Breast epithelium (tissue), 4 donors: ENCODE results near the gene BRINP2. TPM values are rescaled to one million over a fixed set of nuclear protein-coding genes. Genes with fewer than 3 reads are reported as not detected.

Source experiments
- DNase-seq, 2 donors: peaks; one replicate each; pipeline ENCODE4 v3.0.0-alpha.2; 2019; ENCODE audit warnings: low spot score in 2 of 2
- H3K27ac ChIP-seq, 2 donors: fragments of 200-600 bp; sonication (generic) in 1 of 2; one replicate each; pipeline ENCODE4 v1.5.1; 2016 to 2019; ENCODE audit warnings: mild to moderate bottlenecking in 1 of 2
- H3K27me3 ChIP-seq, 2 donors: fragments of 200-600 bp; sonication (generic) in 1 of 2; one replicate each; pipeline versions ENCODE4 v1.5.1 to v1.6.0; 2017 to 2019; ENCODE audit warnings: control low read depth in 1 of 2, mild to moderate bottlenecking in 1 of 2
- H3K36me3 ChIP-seq: fragments of 200-600 bp; one replicate; pipeline ENCODE4 v1.5.1; 2019
- H3K4me1 ChIP-seq, 2 donors: fragments of 200-600 bp; sonication (generic); one replicate each; pipeline ENCODE4 v1.5.1; 2016 to 2019; ENCODE audit warnings: control low read depth in 1 of 2
- H3K4me3 ChIP-seq, 3 donors: fragments of 200-600 bp; sonication (generic); 1 replicate in 2 of 3; 2 replicates in 1 of 3; pipeline ENCODE4 v1.5.1; 2016 to 2019; ENCODE audit warnings: mild to moderate bottlenecking in 3 of 3, moderate library complexity in 2 of 3
- H3K9me3 ChIP-seq, 2 donors: fragments of 200-600 bp; sonication (generic) in 1 of 2; one replicate each; pipeline ENCODE4 v1.5.1; 2016 to 2019; ENCODE audit warnings: control low read depth in 1 of 2
- POLR2A ChIP-seq: fragments of 450-650 bp; IDR thresholded peaks from one replicate; pipeline ENCODE4 v1.6.1; 2016; ENCODE audit warnings: antibody characterized with exemption, mild to moderate bottlenecking, moderate library complexity
- POLR2AphosphoS5 ChIP-seq, 3 donors: sonication (generic); formaldehyde crosslinking; IDR thresholded peaks; one replicate each; pipeline ENCODE4 v1.6.1; 2017; ENCODE audit warnings: antibody characterized with exemption in 3 of 3
- intact Hi-C: fragments of 100-400 bp; cut with DNase I; formaldehyde crosslinking; loops from one replicate; pipeline ENCODE4 v1.15.1; 2023; ENCODE audit warnings: low total_unique reads
- total RNA-seq, 3 donors: library from RNA; depleted of rRNA; stranded (reverse); fragments of >200 nt; gene quantifications; one replicate each; pipeline ENCODE4 v1.1.0, GENCODE V29; 2016
- TF ChIP-seq, protein P1 (sequence below), 3 donors: fragments of 450-650 bp; IDR thresholded peaks; one replicate each; pipeline ENCODE4 v1.5.1; 2016 to 2017; ENCODE audit warnings: antibody characterized with exemption in 3 of 3, mild to moderate bottlenecking in 3 of 3, moderate library complexity in 3 of 3

The BRINP2 gene
- total RNA-seq, 3 donors from 2014 or later: 0.48 to 2.9 (median 1.5) TPM

DNA sequence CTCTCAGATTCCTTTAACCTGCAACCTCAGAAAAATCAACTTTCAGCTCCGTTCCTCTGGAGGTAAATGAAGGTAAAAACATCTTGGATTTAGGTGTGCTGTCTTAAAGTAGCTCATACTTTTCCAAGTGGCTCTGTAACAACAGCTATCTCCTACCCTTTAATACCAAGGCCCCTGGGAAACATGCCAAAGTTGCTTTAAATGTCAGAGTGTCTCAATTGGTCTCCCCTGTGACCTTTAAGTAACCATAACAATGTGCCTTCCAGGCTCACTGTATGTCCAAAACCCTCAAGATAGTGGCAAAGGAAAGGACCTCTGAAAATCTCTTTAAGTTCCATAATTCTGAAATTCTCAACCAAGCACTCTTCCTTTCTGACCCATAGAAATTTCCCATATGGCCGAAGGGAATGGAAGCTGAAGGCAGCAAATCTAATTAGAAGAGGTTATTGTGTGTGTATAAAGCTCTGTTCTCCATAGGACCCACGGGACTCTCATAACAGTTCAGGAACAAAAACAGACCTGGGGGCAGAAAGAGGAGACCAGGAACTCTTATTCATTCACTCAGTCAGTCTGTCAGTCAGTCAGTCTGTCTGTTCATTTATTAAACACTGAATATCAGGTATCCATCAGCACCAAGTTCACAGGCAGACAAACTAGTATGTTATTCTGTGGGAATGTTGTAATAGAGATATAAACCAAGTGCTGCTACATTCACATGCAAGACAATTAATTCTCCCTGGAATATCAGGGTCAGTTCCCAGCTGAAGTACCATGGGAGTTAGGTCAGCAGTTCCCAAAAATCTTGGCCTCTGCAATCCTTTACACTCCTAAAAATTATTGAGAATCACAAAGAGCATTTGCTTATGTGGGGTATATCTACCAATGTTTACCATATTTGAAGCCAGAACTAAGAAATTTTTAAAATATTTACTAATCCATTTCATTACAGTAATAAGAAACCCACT, 25.4 kb upstream of the BRINP2 start:
- Histone ChIP-seq H3K4me1 (no peaks in the 10 kb centered on the region), H3K27me3 (no peaks in the 10 kb centered on the region), H3K36me3 (no peaks in the 10 kb centered on the region), H3K27ac (no peak overlapping the region), H3K4me3 (no peak overlapping the region), H3K9me3 (no peaks in the 10 kb centered on the region)
- intact Hi-C loops: no loop called here
- TF ChIP-seq, protein P1, sequence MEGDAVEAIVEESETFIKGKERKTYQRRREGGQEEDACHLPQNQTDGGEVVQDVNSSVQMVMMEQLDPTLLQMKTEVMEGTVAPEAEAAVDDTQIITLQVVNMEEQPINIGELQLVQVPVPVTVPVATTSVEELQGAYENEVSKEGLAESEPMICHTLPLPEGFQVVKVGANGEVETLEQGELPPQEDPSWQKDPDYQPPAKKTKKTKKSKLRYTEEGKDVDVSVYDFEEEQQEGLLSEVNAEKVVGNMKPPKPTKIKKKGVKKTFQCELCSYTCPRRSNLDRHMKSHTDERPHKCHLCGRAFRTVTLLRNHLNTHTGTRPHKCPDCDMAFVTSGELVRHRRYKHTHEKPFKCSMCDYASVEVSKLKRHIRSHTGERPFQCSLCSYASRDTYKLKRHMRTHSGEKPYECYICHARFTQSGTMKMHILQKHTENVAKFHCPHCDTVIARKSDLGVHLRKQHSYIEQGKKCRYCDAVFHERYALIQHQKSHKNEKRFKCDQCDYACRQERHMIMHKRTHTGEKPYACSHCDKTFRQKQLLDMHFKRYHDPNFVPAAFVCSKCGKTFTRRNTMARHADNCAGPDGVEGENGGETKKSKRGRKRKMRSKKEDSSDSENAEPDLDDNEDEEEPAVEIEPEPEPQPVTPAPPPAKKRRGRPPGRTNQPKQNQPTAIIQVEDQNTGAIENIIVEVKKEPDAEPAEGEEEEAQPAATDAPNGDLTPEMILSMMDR (IDR thresholded peaks at IDR 0.05): no peak
- TF ChIP-seq POLR2AphosphoS5 (IDR thresholded peaks at IDR 0.05) (no peak), POLR2A (no peak)
- no peak for DNase-seq

DNA sequence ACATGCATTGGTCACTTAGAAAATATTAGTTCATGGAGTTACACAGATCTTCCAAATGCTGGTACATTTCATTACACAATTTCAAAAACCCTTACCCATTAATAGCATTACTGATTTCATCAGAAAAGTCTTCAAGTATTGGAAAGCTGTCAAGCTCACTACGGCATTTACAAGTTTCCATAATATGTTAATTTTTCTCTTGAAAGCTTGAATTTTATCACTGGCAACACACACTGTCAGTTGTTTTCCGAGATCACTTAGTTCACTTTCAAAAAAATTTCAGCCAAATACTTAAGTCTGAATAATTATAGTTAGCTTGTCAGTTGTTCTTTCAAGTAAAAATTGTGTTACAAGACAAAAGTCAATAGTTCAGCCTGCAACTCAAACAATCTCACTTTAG, 24.3 kb upstream of the BRINP2 start:
- Histone ChIP-seq H3K36me3 (no peaks in the 10 kb centered on the region), H3K27me3 (no peaks in the 10 kb centered on the region), H3K4me1 (no peaks in the 10 kb centered on the region), H3K9me3 (no peaks in the 10 kb centered on the region), H3K27ac (no peak overlapping the region), H3K4me3 (no peak overlapping the region)
- TF ChIP-seq POLR2A (no peak), POLR2AphosphoS5 (IDR thresholded peaks at IDR 0.05) (no peak)
- TF ChIP-seq, protein P1 (IDR thresholded peaks at IDR 0.05): no peak
- intact Hi-C loops: no loop called here
- no peak for DNase-seq

DNA sequence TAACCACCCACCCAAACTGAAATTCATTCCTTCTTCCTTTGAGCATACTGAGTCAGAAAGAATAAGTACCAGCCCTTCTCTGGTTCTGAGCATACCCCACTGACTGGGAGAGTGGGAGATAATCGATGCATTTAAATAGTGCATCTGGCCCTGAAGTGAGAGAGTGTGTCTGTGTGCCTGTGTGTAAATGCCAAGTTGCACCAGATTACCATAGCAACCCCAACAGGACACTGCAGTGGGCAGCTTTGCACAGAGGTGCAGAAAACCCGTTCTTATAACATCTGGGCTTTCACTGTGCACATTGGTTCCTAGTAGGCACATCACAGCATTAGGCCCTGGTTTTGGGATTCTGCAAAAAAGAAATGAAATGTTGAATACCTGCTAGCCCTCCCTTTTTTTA, 8.5 kb upstream of the BRINP2 start:
- no peak for DNase-seq
- Histone ChIP-seq H3K27ac (no peak overlapping the region), H3K36me3 (no peaks in the 10 kb centered on the region), H3K27me3 (peaks cover 3 to 23% of the 10 kb centered on the region in 2 donors), H3K4me3 (no peak overlapping the region), H3K9me3 (no peaks in the 10 kb centered on the region), H3K4me1 (peaks cover 0 to 7% of the 10 kb centered on the region in 2 donors)
- TF ChIP-seq, protein P1 (IDR thresholded peaks at IDR 0.05): no peak
- intact Hi-C loops: no loop called here

DNA sequence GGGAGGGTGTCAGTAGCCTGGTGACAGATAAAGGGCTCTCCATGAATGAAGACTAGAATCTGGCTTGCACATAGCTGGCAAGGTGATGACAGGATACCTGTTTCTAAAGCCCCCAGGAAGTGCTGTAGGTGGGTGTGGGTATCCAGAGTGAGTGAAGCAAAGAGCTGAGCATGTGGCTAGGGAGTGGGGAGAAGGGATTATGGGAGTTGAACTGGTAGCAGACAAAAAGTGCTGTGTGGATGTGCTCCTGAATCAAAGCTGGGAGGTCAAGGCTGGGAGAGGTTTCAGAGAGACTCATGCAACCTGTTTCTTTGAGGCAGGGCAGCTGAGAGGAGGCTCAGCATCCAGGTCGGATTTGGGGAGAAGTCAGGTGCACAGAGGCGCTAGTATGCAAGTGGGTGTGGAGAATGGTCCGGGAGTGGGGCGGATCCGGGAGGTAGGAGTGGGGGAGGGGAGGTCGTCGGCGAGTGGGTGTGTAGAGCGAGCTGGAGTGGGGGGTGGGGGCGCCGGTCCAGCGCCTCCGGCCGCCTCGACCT, 6.8 kb upstream of the BRINP2 start:
- Histone ChIP-seq H3K4me3 (peak overlapping the region; percentile 17 to 72 (median 53)), H3K9me3 (no peaks in the 10 kb centered on the region), H3K4me1 (peaks cover 0 to 7% of the 10 kb centered on the region in 2 donors), H3K27ac (no peak overlapping the region), H3K27me3 (peaks cover 3 to 28% of the 10 kb centered on the region in 2 donors), H3K36me3 (no peaks in the 10 kb centered on the region)
- no peak for DNase-seq
- TF ChIP-seq POLR2A: no peak
- TF ChIP-seq, protein P1 (IDR thresholded peaks at IDR 0.05): no peak
- TF ChIP-seq POLR2AphosphoS5 (IDR thresholded peaks at IDR 0.05): no peak
- intact Hi-C loops: loop anchor here (2.0 kb wide), 1 partner anchor 69 kb away; no protein-coding TSS in a partner anchor
